MG63 (cell line): ENCODE results near the gene GBP5. TPM values are rescaled to one million over a fixed set of nuclear protein-coding genes. Genes with fewer than 3 reads are reported as not detected.
"Not testable (repeated sequence)": the region's sequence is repeated elsewhere in the genome, so short reads cannot be mapped to it uniquely, and the experiment has no call there.

Experiments
- DNase-seq: peaks from one replicate; pipeline ENCODE4 v3.0.0-alpha.2; 2020
- H3K27me3 ChIP-seq: fragments of 250-450 bp; sonication (Bioruptor Pico); 2 replicates; pipeline ENCODE4 v1.5.1; 2020; ENCODE audit warnings: mild to moderate bottlenecking, moderate library complexity
- H3K36me3 ChIP-seq: fragments of 250-450 bp; sonication (Bioruptor Pico); 2 replicates; pipeline ENCODE4 v1.5.1; 2020; ENCODE audit warnings: mild to moderate bottlenecking, moderate library complexity
- H3K4me3 ChIP-seq: fragments of 250-450 bp; sonication (Bioruptor Pico); 2 replicates; pipeline ENCODE4 v1.5.1; 2020; ENCODE audit warnings: mild to moderate bottlenecking, moderate library complexity
- H3K9me3 ChIP-seq: fragments of 250-450 bp; sonication (Bioruptor Pico); 2 replicates; pipeline ENCODE4 v1.5.1; 2020; ENCODE audit warnings: mild to moderate bottlenecking, moderate library complexity
- total RNA-seq: library from RNA; depleted of rRNA; stranded (reverse); fragments of >200 nt; shearing (Covaris generic); gene quantifications from 2 replicates; pipeline ENCODE4 v1.2.3, GENCODE V29; 2014; ENCODE audit warnings: low replicate concordance

The GBP5 gene
- total RNA-seq, 1 experiment from 2014 or later = 0.26 TPM

DNA sequence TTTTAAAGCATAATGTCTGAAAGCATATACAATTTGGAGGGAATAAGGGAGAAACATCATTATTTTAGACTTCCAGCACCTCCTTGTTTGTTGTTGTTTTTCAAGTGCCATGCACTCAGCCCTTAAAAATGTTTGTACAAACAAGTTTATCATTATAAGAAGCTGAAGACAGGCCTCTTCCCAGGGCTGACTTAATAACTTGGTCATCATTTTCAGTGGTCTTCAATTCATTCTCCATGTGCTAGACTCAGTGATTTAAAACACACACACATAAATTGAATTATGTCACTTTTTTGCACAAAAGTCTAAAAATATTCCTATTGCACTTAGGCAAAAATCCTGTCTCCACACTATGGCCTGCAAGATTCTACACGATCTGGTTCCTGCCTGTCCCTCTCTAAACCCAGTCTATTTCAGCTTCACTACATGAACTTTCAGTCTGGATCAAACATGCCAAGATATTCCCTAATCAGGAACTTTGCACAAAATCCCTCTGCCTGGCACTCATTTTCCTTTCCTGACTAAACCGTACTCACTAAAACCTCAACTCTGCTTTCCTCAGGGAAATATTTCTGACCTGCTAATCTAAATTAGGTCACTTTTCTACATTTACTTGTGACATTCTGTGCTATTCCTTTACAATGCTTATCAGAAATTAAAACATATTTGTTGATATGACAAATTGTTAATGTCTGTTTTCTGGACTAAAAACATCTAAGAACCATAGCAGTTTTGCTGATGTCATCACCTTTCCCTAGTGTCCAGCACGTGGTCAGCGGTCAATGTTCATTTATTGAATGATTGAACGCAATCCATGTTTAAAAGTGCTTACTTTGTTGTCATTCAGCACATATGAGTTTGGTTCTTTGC lies 14.8 kb upstream of the GBP5 start:
- no peaks in the 10 kb centered on the region for H3K36me3 ChIP-seq

DNA sequence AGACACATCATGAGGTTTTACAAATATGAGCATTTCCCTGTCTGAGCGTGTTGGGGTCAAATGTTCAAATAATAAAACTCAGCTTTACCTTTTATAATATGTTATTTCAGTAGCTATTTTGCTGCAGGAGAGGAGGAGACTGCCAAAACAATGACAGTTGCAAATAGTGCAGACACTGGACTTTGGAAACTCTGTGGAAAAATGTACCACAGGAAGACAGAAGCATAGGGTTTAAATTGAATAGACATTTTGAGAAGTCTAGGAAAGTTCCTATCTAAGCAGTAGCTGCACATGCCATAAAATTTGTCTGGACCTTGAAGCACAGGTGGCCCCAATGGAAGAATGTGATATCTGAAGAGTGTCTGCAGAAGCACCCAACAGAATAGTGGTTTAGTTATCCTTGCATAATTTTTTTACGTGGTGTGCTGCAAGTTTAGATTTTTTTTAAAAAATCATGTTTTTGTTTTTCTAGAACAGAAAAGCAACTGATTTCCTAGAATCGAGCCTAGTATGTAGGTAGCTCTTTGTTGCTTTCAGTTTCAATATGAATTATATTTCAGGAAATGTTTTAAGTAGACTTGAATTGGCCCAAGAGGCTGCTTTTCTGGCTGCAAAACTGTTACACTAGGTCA lies 14.0 kb upstream of the GBP5 start:
- Histone ChIP-seq H3K27me3 (no peaks in the 10 kb centered on the region), H3K9me3 (no peaks in the 10 kb centered on the region), H3K4me3 (no peak overlapping the region), H3K36me3 (no peaks in the 10 kb centered on the region)
- no peak for DNase-seq

More for the DNA sequence above, 14.8 kb upstream of the GBP5 start:
- Histone ChIP-seq H3K4me3 (no peak overlapping the region), H3K9me3 (no peaks in the 10 kb centered on the region), H3K27me3 (no peaks in the 10 kb centered on the region)
- DNase-seq = no peak

DNA sequence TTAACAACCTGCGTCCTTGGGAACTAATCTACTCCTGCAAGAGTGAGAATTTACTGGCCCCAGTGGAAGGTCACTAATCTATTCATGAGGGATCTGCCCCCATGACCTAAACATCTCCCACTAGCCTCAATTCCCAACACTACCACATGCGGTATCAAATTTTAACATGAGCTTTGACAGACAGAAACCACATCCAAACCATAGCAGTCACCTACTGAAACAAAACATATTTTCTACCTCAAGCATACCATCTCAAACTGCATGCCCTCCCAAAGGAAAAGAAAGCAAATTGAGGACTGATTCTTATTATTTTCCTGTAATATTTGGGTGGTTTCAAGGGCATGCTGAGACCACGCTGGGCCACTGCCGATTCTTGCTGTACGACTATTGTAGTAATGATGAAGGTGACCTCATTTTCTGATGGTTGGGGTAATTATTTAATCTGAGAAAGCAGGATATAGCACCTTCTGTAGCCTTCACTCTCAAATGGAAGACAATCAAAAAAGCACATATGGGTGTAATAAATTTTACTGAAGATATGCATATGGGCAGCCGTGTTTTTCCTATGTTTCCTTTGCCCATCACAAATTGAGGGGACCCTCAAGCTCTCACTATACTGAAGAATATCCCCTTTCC lies 13.2 kb upstream of the GBP5 start:
- Histone ChIP-seq H3K27me3 (no peaks in the 10 kb centered on the region), H3K4me3 (no peak overlapping the region), H3K9me3 (no peaks in the 10 kb centered on the region), H3K36me3 (no peaks in the 10 kb centered on the region)
- DNase-seq = no peak

DNA sequence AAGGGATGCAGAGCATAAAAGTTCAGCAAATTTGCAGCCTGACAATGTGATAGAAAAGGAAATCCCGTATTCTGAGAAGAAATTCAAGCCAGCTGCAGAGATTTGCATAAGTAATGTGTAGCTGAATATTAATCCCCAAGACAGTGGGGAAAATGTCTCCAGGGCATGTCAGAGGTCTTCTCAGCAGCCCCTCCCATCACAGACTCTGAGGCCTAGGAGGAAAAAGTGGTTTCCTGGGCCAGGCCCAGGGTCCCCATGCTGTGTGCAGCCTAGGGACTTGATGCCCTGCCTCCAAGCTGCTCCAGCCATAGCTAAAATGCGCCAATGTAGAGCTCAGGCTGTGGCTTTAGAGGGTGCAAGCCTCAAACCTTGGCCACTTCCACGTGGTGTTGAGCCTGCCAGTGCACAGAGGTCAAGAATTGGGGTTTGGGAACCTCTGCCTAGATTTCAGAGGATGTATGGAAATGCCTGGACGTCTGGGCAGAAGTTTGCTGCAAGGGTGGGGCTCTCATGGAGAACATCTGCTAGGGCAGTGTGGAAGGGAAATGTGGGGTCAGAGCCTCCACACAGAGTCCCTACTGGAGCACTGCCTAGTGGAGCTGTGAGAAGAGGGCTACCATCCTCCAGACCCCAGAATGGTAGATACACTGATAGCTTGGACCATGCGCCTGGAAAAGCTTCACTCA lies 11.6 kb upstream of the GBP5 start:
- not testable (repeated sequence) for H3K9me3 ChIP-seq, DNase-seq, H3K4me3 ChIP-seq, H3K36me3 ChIP-seq, H3K27me3 ChIP-seq

DNA sequence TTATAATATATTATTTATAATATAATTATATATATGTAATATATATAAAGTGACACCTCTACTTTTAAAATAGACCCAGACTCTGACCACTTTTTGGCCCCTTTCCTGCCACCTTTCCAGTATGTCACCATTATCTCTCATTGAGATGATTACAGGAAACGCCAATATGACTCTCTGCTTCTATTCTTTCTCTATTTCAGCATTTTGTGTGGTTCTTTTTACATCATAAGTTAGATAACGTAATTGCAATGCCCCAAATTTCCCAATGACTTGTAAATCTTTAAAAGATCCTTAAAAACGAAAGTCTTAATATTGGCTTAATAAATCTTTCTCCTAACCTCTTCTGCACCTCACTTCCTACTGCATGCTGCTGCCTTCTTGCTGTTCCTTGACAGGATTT lies 8.1 kb upstream of the GBP5 start:
- no peaks in the 10 kb centered on the region for H3K9me3 ChIP-seq
- DNase-seq = no peak

DNA sequence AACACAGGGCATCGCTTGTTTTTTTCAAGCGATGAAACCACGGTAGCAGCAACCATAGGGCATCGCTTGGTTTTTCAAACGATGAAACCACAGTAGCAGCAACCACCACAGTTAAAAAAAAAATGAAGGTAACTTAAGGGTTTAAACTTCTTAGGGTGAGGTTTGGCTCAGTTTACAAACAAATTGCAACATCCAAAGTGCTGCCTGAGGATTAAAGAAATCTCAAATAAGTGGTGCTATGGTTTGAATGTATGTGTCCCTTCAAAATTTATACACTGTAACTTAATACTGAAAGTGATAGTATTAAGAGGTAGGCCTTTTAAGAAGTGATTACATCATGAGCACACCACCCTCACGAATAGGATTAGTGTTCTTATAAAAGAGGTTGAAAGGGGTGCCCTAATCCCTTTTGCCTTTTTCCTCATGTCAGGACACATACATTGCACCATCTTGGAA lies 6.4 kb upstream of the GBP5 start:
- Histone ChIP-seq H3K36me3 (no peaks in the 10 kb centered on the region), H3K27me3 (no peaks in the 10 kb centered on the region), H3K9me3 (no peaks in the 10 kb centered on the region), H3K4me3 (no peak overlapping the region)
- no peak for DNase-seq

More for the DNA sequence above, 8.1 kb upstream of the GBP5 start:
- Histone ChIP-seq H3K36me3 (no peaks in the 10 kb centered on the region), H3K27me3 (no peaks in the 10 kb centered on the region), H3K4me3 (no peak overlapping the region)

DNA sequence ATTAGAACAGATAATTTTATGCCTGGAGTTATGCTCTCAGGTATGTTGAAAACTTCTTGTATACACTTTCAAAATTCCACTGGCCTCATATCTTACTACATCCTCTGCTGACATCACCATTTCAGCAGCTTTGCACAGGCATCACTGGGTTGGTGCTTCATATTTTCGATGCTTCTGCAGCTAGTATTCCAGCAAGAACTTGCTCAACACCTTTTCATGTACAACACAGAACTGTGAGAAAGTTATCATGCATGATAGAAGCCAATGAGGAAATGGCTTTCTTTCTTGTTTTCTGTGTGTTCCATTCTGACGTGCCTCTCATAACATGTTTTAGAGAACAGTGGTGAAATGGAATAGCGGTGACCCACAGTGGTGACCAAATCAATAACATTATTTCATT lies 5.1 kb upstream of the GBP5 start:
- Histone ChIP-seq H3K9me3 (no peaks in the 10 kb centered on the region), H3K27me3 (no peaks in the 10 kb centered on the region), H3K4me3 (no peak overlapping the region), H3K36me3 (no peaks in the 10 kb centered on the region)
- DNase-seq = no peak

DNA sequence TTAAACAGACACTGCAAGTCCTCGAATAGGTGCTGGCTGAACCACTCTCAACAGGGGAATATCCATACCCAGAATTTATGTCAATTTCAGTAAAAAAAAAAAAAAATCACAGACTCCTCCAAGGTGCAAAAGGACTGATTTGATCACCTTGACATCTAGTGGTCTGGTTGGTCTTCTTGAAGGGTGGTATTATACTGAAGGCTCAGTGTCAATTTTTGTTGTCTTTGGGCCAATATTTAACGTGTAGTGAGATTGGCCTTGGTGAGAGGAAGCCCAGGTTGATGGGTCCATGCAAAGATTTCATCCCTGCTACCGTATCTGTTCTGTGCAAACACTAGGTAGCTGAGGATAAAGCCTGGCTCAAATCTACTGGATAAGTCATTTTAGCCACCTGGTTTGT lies 4.0 kb upstream of the GBP5 start:
- Histone ChIP-seq H3K4me3 (no peak overlapping the region), H3K9me3 (no peaks in the 10 kb centered on the region), H3K27me3 (no peaks in the 10 kb centered on the region), H3K36me3 (no peaks in the 10 kb centered on the region)
- no peak for DNase-seq

DNA sequence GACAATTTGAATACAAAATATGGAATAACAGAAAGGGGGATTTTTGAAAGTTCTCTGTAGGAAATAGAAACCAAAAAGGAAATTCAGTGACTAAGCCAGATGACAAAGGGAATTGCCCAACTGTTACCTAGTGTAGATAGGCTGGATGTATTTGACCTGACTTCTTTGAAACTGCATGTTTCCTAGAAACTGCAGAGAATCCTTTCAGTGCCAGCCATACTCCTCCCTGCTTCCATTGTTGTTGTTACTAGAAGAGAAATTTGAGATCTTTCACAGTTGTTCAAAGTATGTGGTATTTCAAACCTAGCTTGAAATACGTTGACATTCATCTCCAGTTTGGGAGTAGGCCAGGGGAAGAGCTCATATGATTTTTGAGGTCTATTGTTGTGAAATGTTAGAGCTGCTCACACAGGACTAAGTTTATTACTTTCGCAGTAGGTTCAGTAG lies 1.8 kb upstream of the GBP5 start:
- H3K27me3 ChIP-seq = no peaks in the 10 kb centered on the region
- H3K4me3 ChIP-seq = no peak overlapping the region
- no peaks in the 10 kb centered on the region for H3K9me3 ChIP-seq
- no peaks in the 10 kb centered on the region for H3K36me3 ChIP-seq
- DNase-seq = peak; percentile 12

DNA sequence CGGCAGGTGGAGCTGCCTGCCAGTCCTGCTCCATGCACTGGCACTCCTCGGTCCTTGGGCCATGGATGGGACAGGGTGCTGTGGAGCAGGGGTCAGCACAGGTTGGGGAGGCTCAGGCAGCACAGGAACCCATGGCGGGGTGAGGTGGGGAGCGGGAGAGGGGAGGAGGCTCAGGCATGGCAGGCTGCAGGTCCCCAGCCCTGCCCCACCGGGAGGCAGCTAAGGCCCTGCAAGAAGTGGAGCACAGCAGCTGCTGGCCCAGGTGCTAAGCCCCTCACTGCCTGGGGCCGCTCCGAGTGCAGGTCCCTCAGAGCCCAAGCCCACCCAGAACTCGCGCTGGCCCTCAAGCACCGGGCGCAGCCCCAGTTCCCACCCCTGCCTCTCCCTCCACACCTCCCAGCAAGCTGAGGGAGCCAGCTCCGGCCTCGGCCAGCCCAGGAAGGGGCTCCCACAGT lies 691 bp upstream of the GBP5 start:
- Histone ChIP-seq H3K9me3 (no peaks in the 10 kb centered on the region), H3K27me3 (no peaks in the 10 kb centered on the region)

DNA sequence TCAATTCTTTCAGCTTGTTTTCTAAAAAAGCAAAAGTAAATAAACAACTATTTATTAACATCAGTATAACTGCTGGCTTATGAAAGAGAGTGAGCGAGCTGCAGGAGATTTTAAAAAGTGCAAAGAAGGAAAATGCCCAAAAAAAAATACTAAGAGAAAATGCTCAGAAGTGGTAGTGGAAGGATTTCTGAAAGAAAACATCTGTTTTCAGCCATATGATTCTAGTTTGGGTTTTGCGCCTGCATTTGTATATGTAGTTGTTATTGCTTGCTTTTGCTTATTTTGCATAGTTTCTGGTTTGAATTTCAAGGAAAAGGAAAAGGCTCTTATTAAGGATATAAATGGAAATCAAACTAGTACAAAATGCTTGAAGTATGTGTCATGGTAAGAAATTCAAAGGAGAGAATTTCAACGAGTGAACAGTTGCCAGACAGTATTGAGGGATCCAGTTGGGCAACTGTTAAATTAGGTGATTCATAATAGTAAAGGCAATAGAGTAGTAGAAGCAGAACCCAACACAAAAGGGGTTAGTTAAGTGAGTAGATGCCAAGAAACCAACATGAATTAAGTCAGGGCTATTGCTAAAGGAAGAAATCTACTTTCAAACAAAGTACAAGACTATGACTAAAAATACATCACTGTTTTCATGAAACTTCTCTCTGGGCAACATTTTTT lies 1.2 kb downstream of the GBP5 start:
- no peaks in the 10 kb centered on the region for H3K27me3 ChIP-seq
- H3K4me3 ChIP-seq = no peak overlapping the region; the same call in 1 of the 2 replicates
- peak; percentile 10 for DNase-seq
- H3K9me3 ChIP-seq = no peaks in the 10 kb centered on the region
- H3K36me3 ChIP-seq = no peaks in the 10 kb centered on the region

More for the DNA sequence above, 691 bp upstream of the GBP5 start:
- H3K36me3 ChIP-seq = no peaks in the 10 kb centered on the region
- H3K4me3 ChIP-seq = no peak overlapping the region
- no peak for DNase-seq

DNA sequence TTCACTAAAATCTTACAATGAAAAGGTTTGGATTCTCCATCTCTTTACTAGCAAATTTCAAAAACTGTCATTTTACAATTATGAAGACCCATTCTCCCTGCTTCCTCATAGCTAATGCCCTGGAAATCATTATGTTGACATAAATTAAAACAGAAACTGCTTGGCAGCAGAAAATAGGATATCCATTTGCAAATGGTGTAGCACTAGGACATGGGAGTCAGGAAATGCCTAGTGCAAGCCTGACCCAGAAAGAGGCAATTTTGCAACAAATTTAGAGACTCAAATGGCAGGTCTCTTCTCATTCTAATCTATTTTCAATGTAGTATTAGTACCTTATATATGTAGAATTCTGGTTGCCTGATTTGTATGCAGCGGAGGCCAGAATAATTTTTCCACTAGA lies 2.2 kb downstream of the GBP5 start:
- no peak overlapping the region for H3K4me3 ChIP-seq
- H3K27me3 ChIP-seq = no peaks in the 10 kb centered on the region
- no peaks in the 10 kb centered on the region for H3K9me3 ChIP-seq
- no peaks in the 10 kb centered on the region for H3K36me3 ChIP-seq
- no peak for DNase-seq

DNA sequence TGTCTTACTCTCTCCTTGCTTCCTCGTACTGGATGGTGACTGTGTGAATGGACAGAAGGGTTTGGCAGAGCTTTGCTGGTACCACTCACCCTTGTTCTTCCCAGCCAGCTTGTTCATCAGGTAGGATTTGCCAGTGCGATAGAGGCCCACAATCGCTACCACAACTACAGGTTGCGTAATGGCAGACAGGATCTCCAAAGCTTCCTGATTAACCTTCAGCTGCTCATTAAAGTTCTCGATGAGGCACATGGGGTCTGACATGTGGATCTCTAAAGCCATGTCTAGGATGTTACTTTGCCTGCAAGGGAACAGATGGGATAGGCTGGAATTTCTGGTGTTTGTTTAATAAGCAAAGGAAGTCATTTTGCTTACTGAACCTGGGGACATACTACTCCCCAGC lies 3.4 kb downstream of the GBP5 start:
- Histone ChIP-seq H3K9me3 (no peaks in the 10 kb centered on the region), H3K4me3 (no peak overlapping the region), H3K27me3 (no peaks in the 10 kb centered on the region), H3K36me3 (no peaks in the 10 kb centered on the region)
- no peak for DNase-seq

DNA sequence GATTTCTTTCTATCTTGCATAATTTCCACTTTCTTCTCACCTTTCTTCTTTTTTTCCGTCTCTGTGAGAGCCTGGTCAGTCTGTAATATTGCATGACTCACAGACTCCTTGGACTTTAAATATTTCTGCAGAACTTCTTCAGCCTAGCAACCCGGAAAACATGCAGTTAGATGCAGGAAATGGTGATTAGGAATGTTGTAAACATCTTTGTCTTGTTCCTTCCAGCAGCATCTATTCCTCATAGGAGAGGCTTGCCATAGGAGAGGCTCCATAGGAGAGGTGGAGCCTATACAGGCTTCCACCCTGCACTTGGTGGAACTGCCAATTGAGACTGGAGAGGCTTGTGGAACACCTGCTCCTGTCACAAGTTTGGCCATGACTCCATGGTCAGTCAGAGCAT lies 10.0 kb downstream of the GBP5 start:
- Histone ChIP-seq H3K27me3 (no peaks in the 10 kb centered on the region), H3K9me3 (no peaks in the 10 kb centered on the region), H3K4me3 (no peak overlapping the region), H3K36me3 (no peaks in the 10 kb centered on the region)
- DNase-seq = peak; percentile 5

DNA sequence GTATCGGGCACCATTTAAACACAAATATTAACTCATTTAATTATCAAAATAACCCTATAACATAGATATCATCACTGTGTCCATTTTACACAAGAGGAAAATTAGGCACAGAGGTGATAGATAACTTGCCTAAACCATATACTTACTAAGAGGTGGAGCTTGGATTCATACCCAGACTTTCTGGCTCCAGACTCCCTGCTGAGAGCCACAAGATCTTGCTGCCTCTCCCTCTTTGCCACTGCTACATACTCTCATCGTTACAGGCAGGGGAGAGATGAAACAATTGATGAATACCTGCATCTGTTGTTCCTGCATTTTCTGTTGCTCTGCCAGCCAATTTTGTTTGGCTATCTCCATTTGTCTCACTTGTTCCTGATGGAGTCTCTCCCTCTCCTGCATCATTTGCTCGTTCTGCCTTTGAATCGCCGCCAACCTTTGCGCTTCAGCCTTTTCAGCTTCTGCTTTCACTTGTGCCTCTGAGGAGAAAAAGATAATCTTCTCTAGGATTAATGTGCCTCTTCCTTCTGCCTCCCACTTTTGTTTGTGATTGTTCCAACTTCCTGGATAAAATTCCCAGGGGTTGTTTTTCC lies 10.6 kb downstream of the GBP5 start:
- Histone ChIP-seq H3K4me3 (no peak overlapping the region), H3K27me3 (no peaks in the 10 kb centered on the region), H3K36me3 (no peaks in the 10 kb centered on the region), H3K9me3 (no peaks in the 10 kb centered on the region)
- peak; percentile 16 for DNase-seq
